ENCODE measurements around the gene RNF5.

Gene RNF5

GRCh38 chr6:32203426-32204267, 25.4 kb downstream of the RNF5 start:
- no peaks in the 10 kb centered on the region for H3K9me3 ChIP-seq (ENCODE audit: control insufficient read depth, insufficient read depth, low read length)
- H3K27ac ChIP-seq (ENCODE audit: low read depth, low read length): no peak overlapping the region
- H3K4me1 ChIP-seq (ENCODE audit: control insufficient read depth, low read length): peaks cover 11% of the 10 kb centered on the region
- no peaks in the 10 kb centered on the region for H3K27me3 ChIP-seq (ENCODE audit: control insufficient read depth, low read length)
- H3F3A ChIP-seq (ENCODE audit: control insufficient read depth, insufficient read depth): 0 out of 2 replicates have a peak, but pooled peaks cover 3% of the 10 kb centered on the region
- no peak overlapping the region for H3K4me3 ChIP-seq (ENCODE audit: low read length)
- H3K4me2 ChIP-seq (ENCODE audit: low read length): no peak overlapping the region
- no peaks in the 10 kb centered on the region for H3K9me2 ChIP-seq (replicated peaks; ENCODE audit: control insufficient read depth, low read length)
- no peaks in the 10 kb centered on the region for H4K20me1 ChIP-seq (ENCODE audit: control insufficient read depth, insufficient read depth, low read depth, low read length)
- H3K79me2 ChIP-seq (ENCODE audit: control insufficient read depth, low read length): no peaks in the 10 kb centered on the region
- no peaks in the 10 kb centered on the region for H3K36me3 ChIP-seq (ENCODE audit: control insufficient read depth, low read length)
- no peak for TF ChIP-seq EZH2phosphoT487 (IDR thresholded peaks at IDR 0.05; ENCODE audit: borderline replicate concordance, low read length)
- TF ChIP-seq CTCF (IDR thresholded peaks at IDR 0.05; ENCODE audit: low read depth, low read length, poor library complexity, severe bottlenecking): no peak

- Histone ChIP-seq H4K20me1 (ENCODE audit: control insufficient read depth, insufficient read depth, low read depth, low read length) (no peaks in the 10 kb centered on the region), H3K9me3 (ENCODE audit: control insufficient read depth, insufficient read depth, low read length) (no peaks in the 10 kb centered on the region), H3K79me2 (ENCODE audit: control insufficient read depth, low read length) (no peaks in the 10 kb centered on the region), H3F3A (ENCODE audit: control insufficient read depth, insufficient read depth) (0 out of 2 replicates have a peak, but pooled peaks cover 3% of the 10 kb centered on the region), H3K36me3 (ENCODE audit: control insufficient read depth, low read length) (no peaks in the 10 kb centered on the region), H3K9me2 (replicated peaks; ENCODE audit: control insufficient read depth, low read length) (no peaks in the 10 kb centered on the region), H3K27ac (ENCODE audit: low read depth, low read length) (no peak overlapping the region), H3K4me2 (ENCODE audit: low read length) (no peak overlapping the region), H3K4me3 (ENCODE audit: low read length) (no peak overlapping the region), H3K27me3 (ENCODE audit: control insufficient read depth, low read length) (no peaks in the 10 kb centered on the region), H3K4me1 (ENCODE audit: control insufficient read depth, low read length) (peaks cover 13% of the 10 kb centered on the region)
- TF ChIP-seq EZH2phosphoT487 (IDR thresholded peaks at IDR 0.05; ENCODE audit: borderline replicate concordance, low read length) (no peak), CTCF (IDR thresholded peaks at IDR 0.05; ENCODE audit: low read depth, low read length, poor library complexity, severe bottlenecking) (no peak)
These were observed 26.1 kb downstream of the RNF5 start for GRCh38 chr6:32204268-32204715.

GRCh38 chr6:32208996-32209395, 30.8 kb downstream of the RNF5 start:
- H3K4me2 ChIP-seq (ENCODE audit: low read length): no peak overlapping the region
- no peak overlapping the region for H3K27ac ChIP-seq (ENCODE audit: low read depth, low read length)
- no peaks in the 10 kb centered on the region for H3K27me3 ChIP-seq (ENCODE audit: control insufficient read depth, low read length)
- H3K9me2 ChIP-seq (replicated peaks; ENCODE audit: control insufficient read depth, low read length): no peaks in the 10 kb centered on the region
- H4K20me1 ChIP-seq (ENCODE audit: control insufficient read depth, insufficient read depth, low read depth, low read length): no peaks in the 10 kb centered on the region
- no peaks in the 10 kb centered on the region for H3K79me2 ChIP-seq (ENCODE audit: control insufficient read depth, low read length)
- no peak for TF ChIP-seq CTCF (IDR thresholded peaks at IDR 0.05; ENCODE audit: low read depth, low read length, poor library complexity, severe bottlenecking)
- TF ChIP-seq EZH2phosphoT487 (IDR thresholded peaks at IDR 0.05; ENCODE audit: borderline replicate concordance, low read length): no peak
- peaks cover 16% of the 10 kb centered on the region for H3K4me1 ChIP-seq (ENCODE audit: control insufficient read depth, low read length)
- H3K9me3 ChIP-seq (ENCODE audit: control insufficient read depth, insufficient read depth, low read length): no peaks in the 10 kb centered on the region
- H3F3A ChIP-seq (ENCODE audit: control insufficient read depth, insufficient read depth): 0 out of 2 replicates have a peak, but pooled peaks cover 3% of the 10 kb centered on the region
- no peak overlapping the region for H3K4me3 ChIP-seq (ENCODE audit: low read length)
- no peaks in the 10 kb centered on the region for H3K36me3 ChIP-seq (ENCODE audit: control insufficient read depth, low read length)
